ENCODE results near the gene SLC17A7.
"Not testable (repeated sequence)": the region's sequence is repeated elsewhere in the genome, so short reads cannot be mapped to it uniquely, and the experiment has no call there.

SLC17A7 gene

DNA sequence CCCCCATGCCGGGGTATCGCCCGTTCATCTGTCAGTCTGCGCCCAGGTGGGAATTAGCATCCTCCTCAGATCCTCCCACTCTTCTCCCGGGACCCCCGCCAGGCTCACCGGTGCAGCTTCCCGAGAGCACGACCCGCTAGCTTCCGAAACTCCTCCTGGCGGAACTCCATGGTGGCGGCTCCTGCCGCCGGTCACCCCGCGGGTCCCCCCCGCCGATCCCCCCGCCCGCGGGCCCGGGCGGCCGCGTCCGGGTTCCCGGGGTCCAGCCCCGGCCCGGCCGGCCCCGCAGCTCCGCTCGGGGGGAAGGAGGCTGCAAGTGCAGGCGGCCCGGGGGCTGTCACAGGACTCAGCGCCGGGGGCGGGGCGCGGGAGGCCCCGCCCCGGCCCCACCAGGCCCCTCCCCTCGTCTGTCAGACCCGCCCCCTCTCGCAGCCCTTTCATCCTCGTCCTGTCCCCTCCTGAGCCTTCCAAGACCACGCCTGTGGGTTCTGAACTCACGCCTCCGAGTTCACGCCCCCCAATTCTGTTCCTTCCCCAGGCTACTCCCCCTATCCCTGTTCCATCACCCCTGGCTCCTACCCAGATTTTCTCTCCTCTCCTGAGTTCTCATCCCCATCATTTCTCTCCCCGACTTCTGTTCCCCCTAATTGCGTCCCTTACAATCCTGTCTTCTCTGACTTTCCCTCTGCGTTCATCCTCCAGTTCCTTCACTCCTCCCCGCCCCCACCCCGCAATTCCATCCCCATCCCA, at the start of gene SLC17A7:
SLC17A7 (minus strand) TSS at position 318 of the 750 bp plus-strand sequence; CDS start at position 170, 148 bp downstream.
- no peak for DNase-seq

DNA sequence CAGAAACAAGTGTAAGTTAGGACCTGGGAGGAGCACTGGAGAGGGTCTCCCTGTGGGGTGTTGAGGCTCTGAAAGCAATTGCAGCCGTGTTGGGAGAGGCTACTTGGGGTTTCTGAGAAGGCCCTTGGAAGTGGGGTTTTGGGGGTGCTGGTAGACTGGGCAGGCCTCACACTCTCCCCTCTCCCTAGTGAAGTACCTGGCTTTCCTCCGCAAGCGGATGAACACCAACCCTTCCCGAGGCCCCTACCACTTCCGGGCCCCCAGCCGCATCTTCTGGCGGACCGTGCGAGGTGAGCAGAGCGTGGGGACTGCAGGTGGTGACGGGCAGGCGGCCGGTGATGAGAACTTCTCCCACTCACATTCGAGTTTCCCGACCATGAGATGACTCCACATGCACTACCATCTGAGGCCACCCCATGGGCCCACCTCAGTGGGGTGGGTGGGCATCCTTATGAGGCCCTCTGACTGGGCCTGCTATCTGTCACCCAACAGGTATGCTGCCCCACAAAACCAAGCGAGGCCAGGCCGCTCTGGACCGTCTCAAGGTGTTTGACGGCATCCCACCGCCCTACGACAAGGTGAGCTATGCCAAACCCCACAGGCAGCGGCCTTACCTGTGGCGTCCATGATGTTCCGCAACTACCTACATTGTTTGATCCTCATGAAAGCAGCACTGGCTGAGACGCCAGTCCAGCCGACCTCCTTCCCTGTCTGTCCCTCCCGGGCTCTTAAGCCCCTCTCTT, 49.1 kb upstream of the SLC17A7 start:
- DNase-seq, result no peak

DNA sequence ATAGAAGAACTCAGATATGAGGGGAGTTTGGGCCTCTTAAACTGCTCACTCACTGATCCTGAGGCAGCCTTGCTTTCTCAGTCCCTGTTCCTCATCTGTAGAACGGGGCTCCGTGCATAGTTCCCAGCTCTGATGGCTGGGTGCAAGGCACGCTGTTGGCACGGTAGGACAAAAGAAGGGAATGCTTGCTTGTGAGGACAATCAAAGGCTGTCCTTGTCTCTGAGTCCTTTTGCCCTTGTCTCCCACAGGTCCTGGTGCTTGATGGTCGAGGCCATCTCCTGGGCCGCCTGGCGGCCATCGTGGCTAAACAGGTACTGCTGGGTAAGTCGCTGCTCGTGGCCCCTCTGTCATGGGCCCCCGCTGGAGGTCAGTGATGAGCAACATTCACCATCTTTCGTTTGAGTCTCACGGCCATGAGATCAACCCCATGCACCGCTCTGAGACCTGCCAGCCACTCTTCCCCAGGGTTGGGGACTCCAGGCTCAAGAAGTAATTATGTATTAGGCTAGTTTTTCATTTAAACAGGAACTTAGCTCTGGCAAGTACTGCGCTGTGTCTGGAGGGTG, 48.4 kb upstream of the SLC17A7 start:
- DNase-seq, result no peak

DNA sequence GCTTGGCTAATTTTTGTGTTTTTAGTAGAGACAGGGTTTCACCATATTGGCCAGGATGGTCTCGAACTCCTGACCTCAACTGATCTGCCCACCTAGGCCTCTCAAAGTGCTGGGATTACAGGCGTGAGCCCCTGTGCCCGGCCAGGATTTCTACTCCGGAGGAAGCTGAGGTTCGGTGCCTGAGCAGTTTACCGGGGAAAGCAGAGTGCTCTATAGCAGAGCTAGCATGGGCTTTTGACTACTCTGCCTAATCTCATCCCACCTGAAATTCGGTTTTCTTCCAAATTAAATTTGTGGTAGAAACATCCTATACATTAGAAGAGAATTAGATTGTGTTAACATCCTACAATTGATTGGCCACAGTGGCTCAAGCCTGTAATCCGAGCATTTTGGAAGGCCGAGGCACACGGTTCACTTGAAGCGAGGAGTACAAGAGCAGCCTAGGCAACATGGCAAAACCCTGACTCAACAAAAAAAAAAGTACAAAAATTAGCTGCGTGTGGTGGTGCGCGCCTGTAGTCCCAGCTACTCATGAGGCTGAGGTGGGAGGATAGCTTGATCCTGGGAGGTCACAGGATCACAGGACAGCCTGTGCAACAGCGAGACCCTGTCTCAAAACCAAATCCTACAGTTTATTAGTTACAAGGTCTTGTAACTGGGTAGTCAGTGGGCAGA, 47.7 kb upstream of the SLC17A7 start:
- DNase-seq, result no peak

DNA sequence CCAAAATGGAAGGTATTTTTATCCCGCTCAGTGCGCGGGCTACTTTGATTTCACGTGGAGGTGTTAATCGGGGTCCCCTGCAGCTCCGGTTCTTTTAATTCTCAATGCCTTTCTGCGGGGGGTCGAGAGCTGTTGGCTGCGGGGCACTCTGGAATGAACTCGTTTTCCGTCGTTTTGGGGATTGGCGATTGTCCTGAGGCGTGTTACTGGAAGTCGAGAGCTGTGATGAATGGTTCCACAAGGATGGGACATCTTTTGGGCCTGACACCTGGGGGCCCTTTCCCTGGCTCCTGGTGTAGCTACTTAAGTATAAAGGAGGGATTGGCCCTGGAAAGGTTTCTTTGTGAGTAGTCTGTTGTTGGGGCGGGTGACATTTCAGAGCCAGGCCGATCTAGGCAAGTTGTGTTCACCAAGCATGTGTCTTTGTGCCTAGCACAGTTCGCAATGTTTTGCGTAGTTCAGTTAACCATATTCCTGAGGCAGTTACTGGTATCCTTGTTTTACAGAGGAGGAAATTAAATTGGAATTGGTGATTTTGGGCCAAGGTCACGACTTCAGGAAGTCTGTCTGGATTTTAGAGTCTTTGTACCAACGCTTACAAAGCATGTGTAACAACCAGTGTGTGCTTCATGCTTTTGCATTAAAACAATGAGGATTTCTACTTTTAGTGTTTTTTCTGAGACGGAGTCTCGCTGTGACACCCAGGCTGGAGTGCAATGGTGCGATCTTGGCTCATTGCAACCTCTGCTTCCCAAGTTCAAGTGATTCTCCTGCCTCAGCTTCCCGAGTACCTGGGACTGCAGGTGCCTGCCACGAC, 46.9 kb upstream of the SLC17A7 start:
- no peak for DNase-seq

DNA sequence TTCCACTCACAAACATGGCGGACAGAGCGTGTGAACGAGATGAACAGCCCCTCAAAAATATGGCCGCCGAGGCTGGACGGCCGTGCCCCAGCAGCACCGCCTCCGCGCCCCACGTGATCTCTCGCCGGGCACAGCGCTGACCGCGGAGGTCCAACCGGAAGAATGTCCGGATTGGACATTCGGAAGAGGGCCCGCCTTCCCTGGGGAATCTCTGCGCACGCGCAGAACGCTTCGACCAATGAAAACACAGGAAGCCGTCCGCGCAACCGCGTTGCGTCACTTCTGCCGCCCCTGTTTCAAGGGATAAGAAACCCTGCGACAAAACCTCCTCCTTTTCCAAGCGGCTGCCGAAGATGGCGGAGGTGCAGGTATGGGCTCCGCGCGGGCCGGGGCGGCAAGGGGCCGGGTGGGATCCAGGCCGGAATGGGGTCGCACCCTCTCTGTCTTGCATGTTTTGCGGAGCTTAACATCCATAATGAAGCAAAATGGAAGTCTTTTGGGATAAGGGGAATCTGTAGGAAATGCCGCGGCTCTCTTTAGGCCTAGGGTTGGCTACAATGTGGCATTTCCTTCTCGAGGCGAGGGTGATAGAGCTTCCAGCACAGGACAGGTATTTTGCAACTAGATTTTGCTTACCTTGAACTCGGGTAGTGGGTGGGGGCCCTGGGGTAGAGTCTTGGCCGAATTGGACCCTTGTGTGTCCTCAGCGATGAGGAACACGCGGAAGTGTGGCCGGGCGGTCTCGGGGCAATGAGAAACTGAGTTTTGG, 46.1 kb upstream of the SLC17A7 start, which contains the start of gene RPL13A:
RPL13A (plus strand) TSS at position 332 of the 769 bp plus-strand sequence; CDS start at position 354, 22 bp downstream.
- peak; percentile 99 for DNase-seq

DNA sequence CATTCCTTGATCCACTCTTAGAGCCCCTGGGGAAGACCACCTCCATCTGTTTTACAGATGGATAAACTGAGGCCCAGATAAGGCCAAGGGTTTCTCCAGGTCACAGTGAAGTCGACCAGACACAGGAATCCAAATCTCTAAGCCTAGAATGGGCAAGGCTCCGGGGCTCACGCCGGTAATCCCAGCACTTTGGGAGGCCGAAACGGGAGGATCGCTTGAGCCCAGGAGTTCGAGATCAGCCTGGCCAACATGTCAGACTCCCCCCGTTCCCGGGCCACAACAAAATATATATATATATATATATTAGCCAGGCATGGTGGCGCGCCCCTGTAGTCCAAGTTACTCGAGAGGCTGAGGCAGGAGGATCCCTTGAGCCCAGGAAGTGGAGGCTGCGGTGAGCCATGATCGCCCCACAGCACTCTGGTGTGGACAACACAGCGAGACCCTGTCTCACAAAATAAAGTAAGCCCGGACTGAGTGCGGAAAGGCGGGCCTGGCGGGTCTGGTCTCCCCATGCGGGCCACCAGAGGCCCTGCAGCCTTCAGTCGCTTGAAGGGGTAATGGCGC, 45.5 kb upstream of the SLC17A7 start:
- DNase-seq, result no peak

DNA sequence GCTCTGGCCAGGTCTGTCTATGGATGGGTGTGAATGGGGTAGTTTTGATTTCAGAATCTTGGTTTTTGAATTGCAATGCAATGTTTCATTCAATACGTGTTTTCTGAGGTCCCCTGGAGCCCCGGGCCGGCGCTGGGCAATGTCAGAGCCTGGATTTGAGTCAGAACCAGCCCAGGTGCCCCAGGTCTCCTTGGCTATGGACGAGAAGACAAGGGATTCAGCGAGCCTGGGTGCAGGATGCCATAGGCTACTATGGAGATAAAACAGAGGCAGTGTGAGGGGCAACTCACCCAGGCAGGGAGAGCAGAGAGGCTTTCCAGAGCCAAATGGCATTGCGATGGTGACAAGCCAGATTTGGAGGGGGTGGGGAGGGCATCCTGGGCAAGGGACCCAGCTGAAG, 44.9 kb upstream of the SLC17A7 start:
- no peak for DNase-seq

DNA sequence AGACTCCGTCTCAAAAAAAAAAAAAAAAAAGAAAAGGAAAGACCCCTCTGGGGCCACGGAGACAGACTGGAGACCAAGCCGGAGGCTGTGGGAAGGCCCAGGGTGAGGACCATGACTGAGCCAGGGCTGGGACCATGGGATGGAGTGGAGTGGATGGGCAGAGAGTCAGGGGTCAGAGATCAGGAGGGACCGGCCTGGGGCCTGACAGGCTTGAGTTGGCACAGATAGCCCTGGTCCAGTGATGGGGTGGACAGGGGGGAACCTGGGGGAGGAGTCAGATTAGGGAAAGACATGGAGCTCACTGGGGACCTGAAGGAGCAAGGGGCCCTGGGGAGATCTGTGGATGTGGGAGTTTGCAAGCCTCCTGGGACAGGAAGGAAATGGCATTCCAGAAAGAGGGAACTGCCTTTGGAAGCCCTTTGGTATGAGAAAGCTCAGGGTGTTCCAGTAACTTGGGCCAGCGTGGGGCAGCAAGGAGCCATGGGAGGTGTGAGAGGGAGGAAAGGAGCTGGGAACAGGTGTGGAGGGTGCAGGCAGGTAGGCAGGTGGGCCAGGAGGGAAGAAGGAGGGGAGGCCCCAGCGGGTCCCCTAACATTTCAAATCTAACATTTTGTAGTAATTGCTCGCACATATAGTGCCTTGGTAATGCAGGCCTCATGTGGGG, 39.8 kb upstream of the SLC17A7 start:
- no peak for DNase-seq

DNA sequence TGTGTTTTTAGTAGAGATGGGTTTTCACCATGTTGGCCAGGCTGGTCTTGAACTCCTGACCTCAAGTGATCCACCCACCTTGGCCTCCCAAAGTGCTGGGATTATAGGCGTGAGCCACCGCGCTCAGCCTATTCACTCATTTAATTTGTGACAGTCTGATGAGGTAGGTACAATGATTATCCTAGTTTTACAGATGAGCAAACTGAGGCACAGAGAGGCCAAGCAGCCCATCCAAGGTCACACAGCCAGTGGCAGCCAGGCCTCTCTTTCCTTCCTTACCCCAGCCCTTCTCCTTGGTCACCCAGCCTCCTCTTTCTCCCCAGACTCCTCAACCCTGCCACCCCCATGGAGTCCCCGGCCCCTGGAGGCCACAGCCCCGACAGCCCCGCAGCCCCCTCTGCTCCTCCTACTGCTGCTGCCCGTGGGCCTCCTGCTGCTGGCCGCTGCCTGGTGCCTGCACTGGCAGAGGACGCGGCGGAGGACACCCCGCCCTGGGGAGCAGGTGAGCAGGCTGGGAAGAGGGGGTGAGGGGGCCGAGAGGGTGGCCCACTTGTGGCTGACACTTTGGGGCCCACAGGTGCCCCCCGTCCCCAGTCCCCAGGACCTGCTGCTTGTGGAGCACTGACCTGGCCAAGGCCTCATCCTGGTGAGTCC, 38.8 kb upstream of the SLC17A7 start:
- no peak for DNase-seq

DNA sequence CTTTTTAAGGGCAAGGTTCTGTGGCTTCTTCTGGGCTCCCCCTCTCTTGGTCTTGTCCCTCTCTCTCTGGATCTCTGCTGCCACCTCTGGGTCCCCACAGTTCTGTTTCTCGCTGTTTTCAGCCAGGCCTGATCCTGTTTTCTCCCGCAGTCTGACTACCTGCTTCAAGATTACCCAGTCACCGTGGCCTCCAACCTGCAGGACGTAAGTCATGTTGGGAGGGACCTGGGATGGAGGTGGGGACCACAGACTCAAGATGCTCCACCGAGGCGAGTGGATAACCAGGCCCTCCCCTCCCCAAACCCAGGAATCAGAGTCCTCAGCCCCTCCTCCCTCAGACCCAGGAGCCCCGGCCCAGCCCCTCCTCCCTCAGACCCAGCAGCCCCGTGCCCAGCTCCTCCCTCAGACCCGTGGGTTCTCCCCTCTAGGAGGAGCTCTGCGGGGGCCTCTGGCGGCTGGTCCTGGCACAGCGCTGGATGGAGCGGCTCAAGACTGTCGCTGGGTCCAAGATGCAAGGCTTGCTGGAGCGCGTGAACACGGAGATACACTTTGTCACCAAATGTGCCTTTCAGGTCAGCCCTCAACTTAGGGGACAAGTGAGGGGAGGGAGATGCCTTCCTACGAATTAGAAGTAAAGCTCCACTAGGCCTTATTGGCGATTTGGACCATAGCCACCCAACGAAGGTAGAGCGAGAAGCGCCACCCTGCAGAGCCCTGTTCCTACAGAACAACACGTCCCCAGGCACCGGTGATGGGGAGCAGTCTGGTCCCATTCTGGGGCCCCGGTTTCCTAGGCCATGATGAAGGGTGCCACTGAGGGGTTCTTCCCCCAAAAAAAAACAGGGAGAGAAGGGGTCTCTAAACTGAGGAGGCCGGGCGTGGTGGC, 34.9 kb upstream of the SLC17A7 start:
- no peak for DNase-seq

DNA sequence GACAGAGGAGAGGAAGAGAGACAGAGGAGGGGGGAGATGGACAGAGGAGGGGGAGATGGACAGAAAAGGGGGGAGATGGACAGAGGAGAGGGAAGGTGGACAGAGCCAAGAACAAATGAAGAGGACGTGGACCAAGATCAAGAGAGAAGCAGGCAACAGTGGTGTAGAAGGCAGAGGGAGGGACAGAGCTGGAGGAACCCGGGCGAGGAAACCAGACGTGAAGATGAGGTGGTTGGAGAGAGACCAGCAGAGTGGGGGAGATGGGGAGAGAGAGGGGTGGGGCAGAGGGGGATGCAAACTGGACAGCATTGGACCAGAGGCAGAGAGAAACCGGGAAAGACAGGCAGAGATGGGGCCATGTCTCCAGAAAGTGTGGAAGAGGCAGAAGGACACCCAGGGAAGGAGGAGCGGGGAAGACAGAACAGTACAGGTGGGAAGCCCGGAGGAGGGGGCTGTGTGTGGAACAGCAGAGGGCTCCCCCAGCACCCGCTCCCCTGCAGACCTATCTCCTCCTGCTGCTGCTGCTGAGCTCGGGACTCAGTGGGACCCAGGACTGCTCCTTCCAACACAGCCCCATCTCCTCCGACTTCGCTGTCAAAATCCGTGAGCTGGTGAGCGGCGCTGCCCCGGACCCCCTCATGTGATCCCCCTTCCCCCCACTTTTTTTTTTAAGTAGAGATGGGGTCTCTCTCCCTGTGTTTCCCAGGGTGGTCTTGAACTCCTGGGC, 34.0 kb upstream of the SLC17A7 start:
- DNase-seq, result no peak

DNA sequence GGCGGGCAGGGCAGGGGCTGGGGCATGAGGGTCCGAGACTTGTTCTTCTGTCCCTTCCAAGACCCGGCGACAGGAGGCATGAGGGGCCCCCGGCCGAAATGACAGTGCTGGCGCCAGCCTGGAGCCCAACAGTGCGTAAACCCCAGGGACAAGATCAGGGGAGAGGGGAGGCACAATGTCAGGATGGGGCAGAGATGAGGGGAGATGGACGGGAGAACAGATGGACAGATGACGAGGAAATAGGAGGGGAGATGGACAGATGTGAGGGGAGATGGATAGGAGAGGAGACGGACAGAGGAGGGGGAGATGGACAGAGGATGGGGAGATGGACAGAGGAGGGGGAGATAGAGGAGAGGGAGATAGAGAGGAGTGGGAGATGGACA, 33.2 kb upstream of the SLC17A7 start:
- DNase-seq, result no peak

DNA sequence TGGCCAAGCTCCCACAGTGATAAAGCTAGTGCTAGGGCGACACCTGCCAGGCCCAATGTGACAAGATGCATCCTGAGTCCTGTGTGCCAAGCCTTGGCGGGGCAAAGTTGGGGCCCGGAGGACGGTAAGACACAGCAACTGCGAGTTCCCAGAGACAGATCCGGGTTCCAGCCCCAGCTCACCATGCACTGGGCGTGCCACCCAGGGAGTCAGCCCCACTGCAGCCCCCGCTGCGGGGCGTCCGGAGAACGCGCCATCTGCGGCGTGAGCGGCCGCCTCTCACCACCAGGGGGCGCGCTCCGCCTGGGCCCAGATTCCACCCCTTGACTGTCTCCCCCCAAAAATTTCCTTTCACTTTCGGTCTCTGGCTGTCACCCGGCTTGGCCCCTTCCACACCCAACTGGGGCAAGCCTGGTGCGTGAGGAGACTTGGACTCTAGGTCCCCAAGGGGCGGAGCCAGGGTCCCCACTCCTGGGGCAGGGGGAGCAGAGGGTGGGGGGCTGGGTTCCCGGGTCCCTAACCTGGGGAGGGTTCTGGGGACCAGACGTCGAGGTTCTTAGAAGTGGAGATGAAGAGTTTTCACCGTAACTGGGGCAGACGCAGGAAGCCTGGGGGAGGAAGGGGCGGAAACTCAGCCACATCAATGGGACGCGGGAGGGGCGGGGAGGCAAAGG, 32.7 kb upstream of the SLC17A7 start, which contains the start of gene FLT3LG:
FLT3LG (plus strand) TSS at position 348 of the 674 bp plus-strand sequence. CDS start 425 bp downstream, outside the sequence.
- DNase-seq, result no peak

DNA sequence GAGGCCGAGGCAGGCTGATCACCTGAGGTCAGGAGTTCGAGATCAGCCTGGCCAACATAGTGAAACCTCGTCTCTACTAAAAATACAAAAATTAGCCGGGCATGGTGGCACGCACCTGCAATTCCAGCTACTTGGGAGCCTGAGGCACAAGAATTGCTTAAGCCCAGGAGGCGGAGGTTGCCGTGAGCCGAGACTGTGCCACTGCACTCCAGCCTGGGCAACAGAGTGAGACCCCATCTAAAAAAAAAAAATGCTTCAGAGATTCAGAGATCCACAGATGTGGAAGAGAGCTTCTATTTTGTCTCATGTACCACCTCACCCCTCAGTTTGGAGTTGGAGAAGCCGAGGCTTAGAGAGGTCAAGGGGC, 32.2 kb upstream of the SLC17A7 start:
- not testable (repeated sequence) for DNase-seq

DNA sequence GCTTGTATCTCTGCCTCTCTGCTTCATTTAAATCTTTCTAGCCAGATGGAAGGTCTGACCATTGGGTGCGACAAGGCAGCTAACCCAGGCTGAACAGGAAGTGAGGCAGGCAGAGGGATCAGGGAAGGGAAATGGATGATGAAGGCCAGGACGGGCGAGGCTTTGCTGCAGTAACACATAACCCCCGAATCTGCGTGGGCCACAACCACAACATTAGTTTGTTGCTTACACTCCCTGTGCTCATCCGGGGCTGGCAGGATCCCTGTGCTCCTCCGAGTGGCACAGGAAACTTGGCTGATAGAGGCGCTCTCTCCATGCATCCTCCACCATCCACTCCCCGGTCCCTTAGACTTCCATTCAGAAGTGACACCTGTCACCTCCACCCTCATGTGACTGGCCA, 31.6 kb upstream of the SLC17A7 start:
- no peak for DNase-seq

DNA sequence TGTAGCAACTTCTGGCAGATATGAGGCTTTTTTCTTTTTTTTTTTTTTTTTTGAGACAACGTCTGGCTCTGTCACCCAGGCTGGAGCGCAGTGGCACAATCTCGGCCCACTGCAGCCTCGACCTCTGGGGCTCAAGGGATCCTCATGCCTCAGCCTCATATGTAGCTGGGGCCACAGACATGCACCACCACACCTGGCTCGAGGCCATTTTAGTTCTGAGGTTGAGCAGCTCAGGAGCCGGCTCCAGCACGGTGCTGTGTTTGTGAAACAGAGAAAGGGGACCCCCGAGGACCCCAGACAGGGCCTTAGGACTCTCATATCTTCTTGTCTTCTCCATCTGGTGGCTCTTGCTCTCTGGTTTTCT, 29.3 kb upstream of the SLC17A7 start:
- DNase-seq, result no peak

All from DMS153 (cell line).